ENCODE results near the gene TMEFF2. TPM values are rescaled to one million over a fixed set of nuclear protein-coding genes. Genes with fewer than 3 reads are reported as not detected.

TMEFF2 gene
- total RNA-seq, 1 donor from 2014 or later: 0.16 TPM

- no peaks in the 10 kb centered on the region for H3K4me1 ChIP-seq
- TF ChIP-seq CTCF (IDR thresholded peaks at IDR 0.05; ENCODE audit: borderline replicate concordance): no peak
- H3K36me3 ChIP-seq: no peaks in the 10 kb centered on the region
- no peak for DNase-seq
- intact Hi-C loops (cut with micrococcal nuclease): no loop called here
- H3K4me3 ChIP-seq: no peak overlapping the region
- no peaks in the 10 kb centered on the region for H3K9me3 ChIP-seq (replicated peaks)
- H3K27me3 ChIP-seq (ENCODE audit: low read depth): no peaks in the 10 kb centered on the region
- no peak overlapping the region for H3K27ac ChIP-seq (replicated peaks)
Measured at GRCh38 chr2:192067631-192068030, 127.1 kb downstream of the TMEFF2 start.

GRCh38 chr2:192064459-192064858, 130.3 kb downstream of the TMEFF2 start:
- no peak overlapping the region for H3K4me3 ChIP-seq
- H3K27me3 ChIP-seq (ENCODE audit: low read depth): no peaks in the 10 kb centered on the region
- intact Hi-C loops (cut with micrococcal nuclease): no loop called here
- H3K4me1 ChIP-seq: no peaks in the 10 kb centered on the region
- no peak overlapping the region for H3K27ac ChIP-seq (replicated peaks)
- H3K36me3 ChIP-seq: no peaks in the 10 kb centered on the region
- TF ChIP-seq CTCF (IDR thresholded peaks at IDR 0.05; ENCODE audit: borderline replicate concordance): no peak
- H3K9me3 ChIP-seq (replicated peaks): no peaks in the 10 kb centered on the region
- DNase-seq: no peak

GRCh38 chr2:192060161-192060560, 134.6 kb downstream of the TMEFF2 start:
- Histone ChIP-seq H3K4me3 (no peak overlapping the region), H3K27me3 (ENCODE audit: low read depth) (no peaks in the 10 kb centered on the region), H3K27ac (replicated peaks) (no peak overlapping the region), H3K4me1 (no peaks in the 10 kb centered on the region), H3K36me3 (no peaks in the 10 kb centered on the region), H3K9me3 (replicated peaks) (no peaks in the 10 kb centered on the region)
- intact Hi-C loops (cut with micrococcal nuclease): no loop called here
- DNase-seq: no peak
- TF ChIP-seq CTCF (IDR thresholded peaks at IDR 0.05; ENCODE audit: borderline replicate concordance): no peak

- no peak for DNase-seq
- intact Hi-C loops (cut with micrococcal nuclease): no loop called here
- no peaks in the 10 kb centered on the region for H3K4me1 ChIP-seq
- H3K27me3 ChIP-seq (ENCODE audit: low read depth): no peaks in the 10 kb centered on the region
- no peak for TF ChIP-seq CTCF (IDR thresholded peaks at IDR 0.05; ENCODE audit: borderline replicate concordance)
- no peaks in the 10 kb centered on the region for H3K36me3 ChIP-seq
- no peak overlapping the region for H3K4me3 ChIP-seq
- no peaks in the 10 kb centered on the region for H3K9me3 ChIP-seq (replicated peaks)
- no peak overlapping the region for H3K27ac ChIP-seq (replicated peaks)
Measured at GRCh38 chr2:192059266-192059665, 135.5 kb downstream of the TMEFF2 start.

- no peak for DNase-seq
- Histone ChIP-seq H3K36me3 (no peaks in the 10 kb centered on the region), H3K27ac (replicated peaks) (no peak overlapping the region), H3K9me3 (replicated peaks) (no peaks in the 10 kb centered on the region), H3K27me3 (ENCODE audit: low read depth) (no peaks in the 10 kb centered on the region), H3K4me3 (no peak overlapping the region), H3K4me1 (no peaks in the 10 kb centered on the region)
- intact Hi-C loops (cut with micrococcal nuclease): no loop called here
- no peak for TF ChIP-seq CTCF (IDR thresholded peaks at IDR 0.05; ENCODE audit: borderline replicate concordance)
Measured at GRCh38 chr2:192053921-192054320, 140.8 kb downstream of the TMEFF2 start.

GRCh38 chr2:192051533-192051932, 143.2 kb downstream of the TMEFF2 start:
- H3K36me3 ChIP-seq: no peaks in the 10 kb centered on the region
- no peak for TF ChIP-seq CTCF (IDR thresholded peaks at IDR 0.05; ENCODE audit: borderline replicate concordance)
- H3K27ac ChIP-seq (replicated peaks): no peak overlapping the region
- no peak overlapping the region for H3K4me3 ChIP-seq
- intact Hi-C loops (cut with micrococcal nuclease): no loop called here
- no peaks in the 10 kb centered on the region for H3K27me3 ChIP-seq (ENCODE audit: low read depth)
- H3K4me1 ChIP-seq: no peaks in the 10 kb centered on the region
- DNase-seq: no peak
- H3K9me3 ChIP-seq (replicated peaks): no peaks in the 10 kb centered on the region
